ENCODE measurements around the gene SQSTM1. TPM values are rescaled to one million over a fixed set of nuclear protein-coding genes. Genes with fewer than 3 reads are reported as not detected.

SQSTM1 gene
- total and polyA plus RNA-seq, 2 donors (not counting 1 experiment from before 2014, with no cell fraction given), result 72.2 to 400 TPM

DNA sequence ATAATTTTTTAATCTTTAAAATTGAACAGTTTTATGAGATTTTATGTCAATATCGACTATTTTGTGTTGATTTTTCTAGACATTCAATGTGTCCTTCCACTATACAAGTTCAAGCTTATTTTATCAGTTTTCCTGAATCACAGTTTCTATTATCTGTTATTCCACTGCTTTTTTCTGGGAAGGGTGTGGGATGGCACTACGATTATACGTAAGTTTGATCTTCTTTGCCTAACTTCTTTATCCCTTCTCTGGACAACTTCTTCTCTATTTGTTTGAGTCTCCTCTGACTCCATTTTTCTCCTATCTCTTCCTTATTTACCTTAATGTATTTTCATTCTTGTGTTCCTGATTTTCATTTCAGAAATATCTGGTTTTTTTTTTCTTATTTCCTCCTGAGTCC, 62.5 kb downstream of the SQSTM1 start:
- Histone ChIP-seq H3K9me3 (ENCODE audit: control extremely low read depth in 1 of 3, control insufficient read depth in 2 of 3, insufficient read depth in 1 of 3, low read length in 2 of 3) (peaks cover 2 to 21% (median 13%) of the 10 kb centered on the region in 3 donors), H3K27me3 (replicated peaks in 1 of 4; ENCODE audit: control extremely low read depth in 1 of 4, control insufficient read depth in 3 of 4, insufficient read depth in 4 of 4, low read length in 3 of 4) (no peaks in the 10 kb centered on the region), H3K27ac (ENCODE audit: low read length in 2 of 2) (no peak overlapping the region), H3K79me2 (ENCODE audit: control insufficient read depth, insufficient read depth, low read length) (no peaks in the 10 kb centered on the region), H2AFZ (ENCODE audit: insufficient read depth, low read depth, low read length, poor library complexity, severe bottlenecking) (no peak overlapping the region), H3K9ac (ENCODE audit: low read length) (no peak overlapping the region), H3K4me2 (replicated peaks; ENCODE audit: low read depth, low read length, poor library complexity, severe bottlenecking) (no peak overlapping the region), H3K36me3 (replicated peaks in 1 of 2; ENCODE audit: control extremely low read depth in 1 of 2, control insufficient read depth in 1 of 2, extremely low read depth in 1 of 2, insufficient read depth in 2 of 2, low read length in 1 of 2) (peaks cover 8 to 53% of the 10 kb centered on the region in 2 experiments), H3K4me1 (ENCODE audit: control insufficient read depth in 2 of 2, insufficient read depth in 2 of 2, low read length in 2 of 2) (no peaks in the 10 kb centered on the region), H4K20me1 (ENCODE audit: control insufficient read depth, insufficient read depth, low read length, poor library complexity, severe bottlenecking) (no peaks in the 10 kb centered on the region), H3K4me3 (ENCODE audit: control extremely low read depth in 1 of 5, extremely low read depth in 1 of 5, insufficient read depth in 1 of 5, low read depth in 2 of 5, low read length in 4 of 5) (no peak overlapping the region)
- CTCF ChIA-PET, result interaction anchor here (0.7 to 0.8 kb wide), 2 partner anchors 13 to 29 kb away, joined by 3 read pairs; no protein-coding TSS in a partner anchor
- WGBS (ENCODE audit: insufficient coverage), result no CpG with 5 or more reads among the region's 3 CpGs
- Mint-ChIP-seq H3K27ac (no peak overlapping the region), H3K27me3 (no peaks in the 10 kb centered on the region), H3K4me3 (no peak overlapping the region), H3K9me3 (ENCODE audit: insufficient read depth) (peaks cover 4% of the 10 kb centered on the region), H3K4me1 (no peaks in the 10 kb centered on the region)
- ATAC-seq (ENCODE audit: low read depth) (no peak), DNase-seq (no peak)
- intact Hi-C loops (cut with micrococcal nuclease), result no loop called here
- no peak for TF ChIP-seq CTCF (IDR thresholded peaks at IDR 0.05)
- TF ChIP-seq EZH2 (IDR thresholded peaks at IDR 0.05; ENCODE audit: borderline replicate concordance, insufficient read depth, low read depth, low read length, poor library complexity, severe bottlenecking), result no peak
- POLR2A ChIA-PET, result no interaction called here

DNA sequence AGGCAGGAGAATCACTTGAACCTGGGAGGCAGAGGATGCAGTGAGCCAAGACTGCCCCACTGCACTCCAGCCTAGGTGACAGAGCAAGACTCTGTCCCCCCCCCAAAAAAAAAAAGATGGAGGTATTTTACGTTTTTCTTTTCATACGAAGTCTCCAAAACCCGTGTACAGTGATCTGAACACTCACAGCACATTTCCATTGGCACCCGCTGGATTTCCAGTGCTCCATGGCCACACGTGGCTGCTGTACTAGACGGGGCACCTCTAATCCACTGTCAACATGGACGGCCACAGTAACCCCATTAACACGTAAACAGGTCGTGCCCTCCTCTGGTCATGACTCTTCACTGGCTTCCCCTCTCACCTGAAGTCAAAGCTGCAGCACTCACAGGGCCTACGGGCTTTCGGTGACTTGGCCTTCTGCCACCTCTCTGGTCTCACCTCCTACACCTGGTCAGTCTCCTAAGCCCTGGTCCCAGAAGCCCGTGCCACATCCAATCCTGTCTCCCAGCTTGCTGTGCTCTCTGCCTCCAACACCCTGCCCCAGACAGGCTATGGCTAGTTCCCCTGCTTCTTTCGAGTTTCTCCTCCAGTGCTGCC, 64.9 kb downstream of the SQSTM1 start:
- no peak for TF ChIP-seq EZH2 (IDR thresholded peaks at IDR 0.05; ENCODE audit: borderline replicate concordance, insufficient read depth, low read depth, low read length, poor library complexity, severe bottlenecking)
- H3K36me3 ChIP-seq (replicated peaks in 1 of 2; ENCODE audit: control extremely low read depth in 1 of 2, control insufficient read depth in 1 of 2, extremely low read depth in 1 of 2, insufficient read depth in 2 of 2, low read length in 1 of 2), result peaks cover 8 to 59% of the 10 kb centered on the region in 2 experiments
- Mint-ChIP-seq H3K27ac (no peak overlapping the region), H3K9me3 (ENCODE audit: insufficient read depth) (peaks cover 4% of the 10 kb centered on the region), H3K4me3 (no peak overlapping the region), H3K27me3 (no peaks in the 10 kb centered on the region), H3K4me1 (no peaks in the 10 kb centered on the region)
- intact Hi-C loops (cut with micrococcal nuclease), result no loop called here
- no peak for DNase-seq
- no peak overlapping the region for H2AFZ ChIP-seq (ENCODE audit: insufficient read depth, low read depth, low read length, poor library complexity, severe bottlenecking)
- H4K20me1 ChIP-seq (ENCODE audit: control insufficient read depth, insufficient read depth, low read length, poor library complexity, severe bottlenecking), result no peaks in the 10 kb centered on the region
- no peak for ATAC-seq (ENCODE audit: low read depth)
- no peak overlapping the region for H3K9ac ChIP-seq (ENCODE audit: low read length)
- no peaks in the 10 kb centered on the region for H3K27me3 ChIP-seq (replicated peaks in 1 of 4; ENCODE audit: control extremely low read depth in 1 of 4, control insufficient read depth in 3 of 4, insufficient read depth in 4 of 4, low read length in 3 of 4)
- H3K4me2 ChIP-seq (replicated peaks; ENCODE audit: low read depth, low read length, poor library complexity, severe bottlenecking), result no peak overlapping the region
- no peak overlapping the region for H3K4me3 ChIP-seq (ENCODE audit: control extremely low read depth in 1 of 5, extremely low read depth in 1 of 5, insufficient read depth in 1 of 5, low read depth in 2 of 5, low read length in 4 of 5)
- ChIA-PET CTCF (no interaction called here), POLR2A (interaction anchor here (0.6 kb wide), 1 partner anchor 182 kb away, joined by 3 read pairs; no protein-coding TSS in a partner anchor)
- no peaks in the 10 kb centered on the region for H3K4me1 ChIP-seq (ENCODE audit: control insufficient read depth in 2 of 2, insufficient read depth in 2 of 2, low read length in 2 of 2)
- H3K79me2 ChIP-seq (ENCODE audit: control insufficient read depth, insufficient read depth, low read length), result no peaks in the 10 kb centered on the region
- H3K9me3 ChIP-seq (ENCODE audit: control extremely low read depth in 1 of 3, control insufficient read depth in 2 of 3, insufficient read depth in 1 of 3, low read length in 2 of 3), result peaks cover 2 to 21% (median 13%) of the 10 kb centered on the region in 3 donors
- H3K27ac ChIP-seq (ENCODE audit: low read length in 2 of 2), result no peak overlapping the region
- 100% methylated on average over 13 of the region's 13 CpGs for WGBS (ENCODE audit: insufficient coverage)

Data from B cell (primary cell).